Thyroid gland (tissue), 4 donors: ENCODE results near the gene SOCS1. TPM values are rescaled to one million over a fixed set of nuclear protein-coding genes. Genes with fewer than 3 reads are reported as not detected.

Source experiments
- DNase-seq, 2 donors: peaks; one replicate each; pipeline ENCODE4 v3.0.0-alpha.2; 2019
- H3K27ac ChIP-seq, 3 donors: fragments of 200-600 bp; sonication (generic); 1 replicate in 2 of 3; 2 replicates in 1 of 3; pipeline ENCODE4 v1.5.1; 2016 to 2019; ENCODE audit warnings: mild to moderate bottlenecking in 1 of 3, moderate library complexity in 1 of 3
- H3K27me3 ChIP-seq: fragments of 200-600 bp; sonication (generic); one replicate; pipeline ENCODE4 v1.5.1; 2019
- H3K36me3 ChIP-seq, 2 donors: fragments of 200-600 bp; sonication (generic); one replicate each; pipeline ENCODE4 v1.5.1; 2016 to 2019
- H3K4me1 ChIP-seq, 2 donors: fragments of 200-600 bp; sonication (generic); one replicate each; pipeline ENCODE4 v1.5.1; 2017 to 2019
- H3K4me3 ChIP-seq, 3 donors: fragments of 200-600 bp; sonication (generic); replicated peaks in 1 of 3; 1 replicate in 2 of 3; 2 replicates in 1 of 3; pipeline ENCODE4 v1.5.1; 2016; ENCODE audit warnings: mild to moderate bottlenecking in 1 of 3
- H3K9me3 ChIP-seq: fragments of 200-600 bp; sonication (generic); one replicate; pipeline ENCODE4 v1.5.1; 2017
- CTCF ChIP-seq, 6 experiments: fragments of 200-600 bp in 3 of 6; fragments of 450-650 bp in 3 of 6; sonication (generic) in 3 of 6; IDR thresholded peaks; one replicate each; pipeline ENCODE4 v1.5.1; 2016 to 2019; ENCODE audit warnings: antibody characterized with exemption in 6 of 6, mild to moderate bottlenecking in 2 of 6, inconsistent platforms in 1 of 6, moderate library complexity in 1 of 6
- POLR2A ChIP-seq, 2 donors: fragments of 450-650 bp; IDR thresholded peaks; one replicate each; pipeline ENCODE4 v1.6.1; 2017; ENCODE audit warnings: antibody characterized with exemption in 2 of 2, mild to moderate bottlenecking in 2 of 2, moderate library complexity in 1 of 2
- WGBS, 2 donors: methylation state at CpG; one replicate each; pipeline ENCODE4 v1.1.5; 2017; 5-methylcytosine and 5-hydroxymethylcytosine counted together
- intact Hi-C: fragments of 100-400 bp; cut with DNase I; formaldehyde crosslinking; loops from one replicate; pipeline ENCODE4 v1.15.1; 2023
- total RNA-seq, 4 donors: library from RNA; depleted of rRNA; stranded (reverse); fragments of >200 nt; gene quantifications; one replicate each; pipeline ENCODE4 v1.2.3, GENCODE V29; 2016

Gene SOCS1
- total RNA-seq, 4 donors from 2014 or later = 2.4 to 11.3 (median 6.2) TPM

DNA sequence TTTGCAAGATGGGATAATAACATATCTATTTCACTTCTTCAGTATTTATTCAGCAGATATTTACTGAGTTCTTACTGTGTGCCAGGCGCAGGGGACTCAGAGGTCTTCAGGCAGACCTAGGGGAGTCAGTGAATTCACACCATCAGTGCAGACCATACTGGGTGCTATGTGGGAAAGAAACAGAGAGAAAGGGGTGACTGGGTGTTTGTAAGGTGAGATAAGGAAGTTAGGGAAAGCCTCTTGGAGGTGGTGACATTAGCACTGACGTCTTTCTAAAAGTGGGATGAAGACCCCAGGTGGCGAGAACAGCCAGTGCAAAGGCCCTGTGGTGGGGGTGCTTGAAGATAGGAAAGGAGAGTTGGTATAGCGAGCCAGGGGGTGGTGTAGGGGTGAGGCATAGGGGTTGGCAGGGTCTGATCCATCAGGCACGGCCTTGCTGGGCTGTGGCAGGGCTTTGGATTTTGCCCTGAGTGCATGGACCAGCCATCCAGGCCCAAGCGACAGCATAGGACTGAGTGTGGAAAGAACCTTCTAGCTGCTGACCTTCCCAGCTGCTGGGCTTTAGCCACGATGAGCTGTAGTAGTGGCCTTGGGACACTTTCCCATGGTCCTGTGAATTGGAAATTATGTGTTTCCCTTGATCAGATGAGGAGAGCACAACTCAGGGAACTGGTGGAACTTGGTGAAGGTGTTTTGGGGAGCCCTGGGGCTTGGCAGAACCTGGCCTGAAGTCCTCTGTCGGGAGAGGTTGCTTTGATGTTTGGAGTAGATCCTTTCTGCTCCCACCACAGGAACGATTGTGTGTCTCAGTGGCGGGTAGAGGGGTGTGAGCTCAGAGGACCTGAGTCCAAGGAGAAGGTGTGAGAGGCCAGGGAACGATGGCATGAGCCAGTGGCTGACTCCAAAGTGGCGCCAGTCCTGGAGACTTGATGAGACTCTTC, 3.9 kb upstream of the SOCS1 start:
- WGBS, 2 donors = 90 to 92% methylated on average over 12 of the region's 12 CpGs
- Histone ChIP-seq H3K9me3 (no peaks in the 10 kb centered on the region), H3K27ac (no peak overlapping the region), H3K4me3 (no peak overlapping the region), H3K36me3 (no peaks in the 10 kb centered on the region), H3K27me3 (no peaks in the 10 kb centered on the region), H3K4me1 (peaks cover 14 to 22% of the 10 kb centered on the region in 2 donors)
- intact Hi-C loops = loop anchor here (5.0 kb wide), 1 partner anchor 87 kb away; the partner anchor contains the start of gene RMI2
- no peak for TF ChIP-seq POLR2A (IDR thresholded peaks at IDR 0.05)
- no peak for TF ChIP-seq CTCF (IDR thresholded peaks at IDR 0.05)
- no peak for DNase-seq

DNA sequence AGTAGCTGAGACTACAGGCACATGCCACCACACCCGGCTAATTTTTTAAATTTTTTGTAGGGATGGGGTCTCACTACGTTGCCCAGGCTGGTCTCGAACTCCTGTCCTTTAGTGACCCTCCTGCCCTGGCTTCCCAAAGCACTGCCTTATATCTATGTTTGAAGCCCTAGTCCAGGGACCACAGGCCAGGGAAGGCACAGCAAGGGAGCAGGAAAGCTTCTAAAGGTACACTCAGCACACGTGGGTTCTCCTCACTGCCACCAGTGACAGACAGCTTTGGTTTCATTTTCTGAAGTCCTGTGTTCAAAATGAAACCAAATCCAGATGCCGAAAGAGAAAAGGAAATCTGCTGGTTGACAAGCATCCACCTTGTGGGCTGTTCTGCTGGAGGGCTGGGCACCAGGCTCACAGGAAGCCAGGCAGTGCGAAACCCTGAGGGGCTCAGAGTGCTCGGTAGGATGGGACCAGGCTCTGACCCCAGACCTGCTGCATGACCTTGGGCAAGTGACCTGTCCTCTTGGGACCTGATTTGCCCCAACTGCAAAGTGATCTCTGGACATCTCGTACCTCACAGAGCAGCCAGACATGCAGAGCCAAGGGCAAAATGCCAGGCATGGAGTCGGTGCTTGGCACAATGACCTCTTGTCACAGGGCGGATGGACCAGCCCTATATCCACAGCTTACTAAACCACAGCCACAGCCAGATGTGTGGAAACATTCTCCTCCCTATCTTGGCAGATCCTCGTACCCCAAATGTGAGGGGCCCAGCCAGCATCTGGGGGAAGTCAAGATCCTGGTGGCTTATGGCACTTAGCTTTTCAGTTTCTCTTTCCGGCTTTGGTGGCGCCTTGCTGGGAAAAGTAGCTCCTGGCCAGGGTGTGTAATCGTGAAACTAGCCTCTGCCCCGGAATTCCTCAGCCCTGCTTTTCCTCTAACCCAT, 2.8 kb upstream of the SOCS1 start:
- Histone ChIP-seq H3K4me3 (no peak overlapping the region), H3K9me3 (no peaks in the 10 kb centered on the region)
- peak; percentile 85 to 88 for DNase-seq

DNA sequence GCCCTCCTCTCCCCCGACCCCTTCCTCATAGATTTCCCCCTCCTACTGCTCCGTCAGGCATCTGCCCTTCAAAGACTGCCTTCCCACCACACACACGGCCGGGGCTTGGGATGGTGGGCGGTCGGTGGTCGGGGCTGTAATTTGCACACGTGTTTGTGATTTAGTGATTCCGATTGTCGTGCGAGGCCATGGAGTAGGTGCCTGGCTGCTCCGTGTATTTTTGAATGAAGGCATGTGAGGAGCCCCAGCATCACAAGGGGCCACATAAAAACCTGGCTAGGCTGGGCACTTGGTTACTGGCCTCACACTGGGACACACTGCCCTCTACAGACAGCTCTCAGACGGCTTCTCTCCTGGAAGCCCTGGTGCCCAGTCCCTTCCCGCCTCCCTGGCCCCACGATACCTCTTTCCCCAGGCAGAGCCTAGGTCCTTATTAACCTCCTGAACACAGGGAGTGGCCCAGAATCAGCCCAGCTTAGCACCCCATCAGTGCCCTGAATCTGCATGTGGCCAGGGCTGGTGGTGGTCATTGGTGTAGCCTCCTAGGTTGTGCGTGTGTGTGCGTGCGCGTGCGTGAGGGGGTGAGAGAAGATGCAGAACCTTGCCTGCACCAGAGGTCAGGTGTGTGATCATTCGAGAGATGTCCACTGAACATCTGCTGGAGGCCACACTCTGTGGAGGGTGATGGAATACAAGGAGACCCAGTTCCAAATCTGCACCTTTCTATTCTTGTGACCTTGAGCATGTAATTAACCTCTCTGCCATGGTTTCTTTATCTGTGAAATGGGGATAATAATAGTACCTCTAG, 1.3 kb upstream of the SOCS1 start:
- intact Hi-C loops = loop anchor here (2.0 to 5.0 kb wide), 2 partner anchors 90 to 287 kb away; partner anchors contain the start of gene RMI2
- DNase-seq = peak; percentile 82 to 84
- 28 to 32% methylated on average over 19 to 21 of the region's 21 CpGs for WGBS, 2 donors

More for the DNA sequence above, 2.8 kb upstream of the SOCS1 start:
- no peaks in the 10 kb centered on the region for H3K27me3 ChIP-seq
- peaks cover 18 to 32% of the 10 kb centered on the region in 2 donors for H3K4me1 ChIP-seq
- intact Hi-C loops = loop anchor here (5.0 kb wide), 1 partner anchor 88 kb away; the partner anchor contains the start of gene RMI2
- 48 to 66% methylated on average over 12 to 15 of the region's 15 CpGs for WGBS, 2 donors
- peak overlapping the region in 1 of 3 donors; percentile 22 for H3K27ac ChIP-seq
- H3K36me3 ChIP-seq = no peaks in the 10 kb centered on the region
- TF ChIP-seq POLR2A (IDR thresholded peaks at IDR 0.05) (no peak), CTCF (IDR thresholded peaks at IDR 0.05) (no peak)

More for the DNA sequence above, 1.3 kb upstream of the SOCS1 start:
- no peaks in the 10 kb centered on the region for H3K36me3 ChIP-seq
- peak overlapping the region in 2 of 3 donors; percentile 98 for H3K27ac ChIP-seq
- no peaks in the 10 kb centered on the region for H3K27me3 ChIP-seq
- peak overlapping the region in 1 of 3 donors; percentile 83 for H3K4me3 ChIP-seq
- H3K4me1 ChIP-seq = peaks cover 18 to 36% of the 10 kb centered on the region in 2 donors
- TF ChIP-seq CTCF (IDR thresholded peaks at IDR 0.05) (peak in 5 of 6 experiments; percentile 63 to 84 (median 78)), POLR2A (IDR thresholded peaks at IDR 0.05) (no peak)
- H3K9me3 ChIP-seq = no peaks in the 10 kb centered on the region
